ENCODE data around the gene ZXDC. TPM values are rescaled to one million over a fixed set of nuclear protein-coding genes. Genes with fewer than 3 reads are reported as not detected.

ZXDC gene
- total and polyA plus RNA-seq, 7 donors = 10.6 to 39.5 (median 30.3) TPM

GRCh38 chr3:126433105-126433430, 42.6 kb downstream of the ZXDC start:
- Histone ChIP-seq H3K4me1 (peaks cover 6% of the 10 kb centered on the region), H3K27me3 (ENCODE audit: insufficient read depth in 3 of 3, low read length in 2 of 3) (no peaks in the 10 kb centered on the region), H3K9me3 (no peaks in the 10 kb centered on the region), H3K27ac (peak overlapping the region; percentile 15), H3K36me3 (ENCODE audit: insufficient read depth in 1 of 2, low read depth in 1 of 2) (peaks cover 0 to 30% of the 10 kb centered on the region in 2 donors), H3K4me3 (no peak overlapping the region)
- intact Hi-C loops (cut with DNase I) = no loop called here
- TF ChIP-seq CTCF (IDR thresholded peaks at IDR 0.05) = no peak
- DNase-seq (no peak), ATAC-seq (peak in 2 of 4 donors; percentile 13 to 19)
- 94 to 97% (median 96%) methylated on average over 6 of the region's 6 CpGs for WGBS, 3 donors

- no peak for DNase-seq
- WGBS, 3 donors = 75 to 93% (median 78%) methylated on average over 4 of the region's 4 CpGs
Measured at GRCh38 chr3:126432361-126433104, 43.2 kb downstream of the ZXDC start.

GRCh38 chr3:126431103-126431534, 44.6 kb downstream of the ZXDC start:
- Histone ChIP-seq H3K4me3 (no peak overlapping the region), H3K27ac (no peak overlapping the region), H3K27me3 (ENCODE audit: insufficient read depth in 3 of 3, low read length in 2 of 3) (no peaks in the 10 kb centered on the region), H3K4me1 (peaks cover 6% of the 10 kb centered on the region), H3K9me3 (peaks cover 6% of the 10 kb centered on the region), H3K36me3 (ENCODE audit: insufficient read depth in 1 of 2, low read depth in 1 of 2) (peaks cover 0 to 11% of the 10 kb centered on the region in 2 donors)
- WGBS, 3 donors = 92 to 100% (median 98%) methylated on average over 1 of the region's 1 CpG
- no peak for TF ChIP-seq CTCF (IDR thresholded peaks at IDR 0.05)
- DNase-seq = no peak
- ATAC-seq = no peak
- intact Hi-C loops (cut with DNase I) = no loop called here

More at GRCh38 chr3:126432361-126433104, 43.2 kb downstream of the ZXDC start:
- ATAC-seq = peak in 3 of 4 donors; percentile 25 to 59 (median 49)
- peaks cover 6% of the 10 kb centered on the region for H3K4me1 ChIP-seq
- no peaks in the 10 kb centered on the region for H3K9me3 ChIP-seq
- no peaks in the 10 kb centered on the region for H3K27me3 ChIP-seq (ENCODE audit: insufficient read depth in 3 of 3, low read length in 2 of 3)
- intact Hi-C loops (cut with DNase I) = no loop called here
- peak overlapping the region; percentile 15 for H3K27ac ChIP-seq
- no peak overlapping the region for H3K4me3 ChIP-seq
- TF ChIP-seq CTCF (IDR thresholded peaks at IDR 0.05) = no peak
- H3K36me3 ChIP-seq (ENCODE audit: insufficient read depth in 1 of 2, low read depth in 1 of 2) = peaks cover 0 to 25% of the 10 kb centered on the region in 2 donors

GRCh38 chr3:126424751-126425150, 50.9 kb downstream of the ZXDC start:
- DNase-seq (no peak), ATAC-seq (no peak)
- intact Hi-C loops (cut with DNase I) = no loop called here
- TF ChIP-seq CTCF (IDR thresholded peaks at IDR 0.05) = no peak
- Histone ChIP-seq H3K36me3 (ENCODE audit: insufficient read depth in 1 of 2, low read depth in 1 of 2) (peaks cover 0 to 6% of the 10 kb centered on the region in 2 donors), H3K4me3 (no peak overlapping the region), H3K27me3 (ENCODE audit: insufficient read depth in 3 of 3, low read length in 2 of 3) (no peaks in the 10 kb centered on the region), H3K27ac (no peak overlapping the region), H3K4me1 (no peaks in the 10 kb centered on the region), H3K9me3 (peaks cover 14% of the 10 kb centered on the region)
- WGBS, 3 donors = 61 to 90% (median 72%) methylated on average over 3 of the region's 3 CpGs

Measured in psoas muscle (tissue), 8 donors.